ENCODE data around the gene ENGASE.

Gene ENGASE

DNA sequence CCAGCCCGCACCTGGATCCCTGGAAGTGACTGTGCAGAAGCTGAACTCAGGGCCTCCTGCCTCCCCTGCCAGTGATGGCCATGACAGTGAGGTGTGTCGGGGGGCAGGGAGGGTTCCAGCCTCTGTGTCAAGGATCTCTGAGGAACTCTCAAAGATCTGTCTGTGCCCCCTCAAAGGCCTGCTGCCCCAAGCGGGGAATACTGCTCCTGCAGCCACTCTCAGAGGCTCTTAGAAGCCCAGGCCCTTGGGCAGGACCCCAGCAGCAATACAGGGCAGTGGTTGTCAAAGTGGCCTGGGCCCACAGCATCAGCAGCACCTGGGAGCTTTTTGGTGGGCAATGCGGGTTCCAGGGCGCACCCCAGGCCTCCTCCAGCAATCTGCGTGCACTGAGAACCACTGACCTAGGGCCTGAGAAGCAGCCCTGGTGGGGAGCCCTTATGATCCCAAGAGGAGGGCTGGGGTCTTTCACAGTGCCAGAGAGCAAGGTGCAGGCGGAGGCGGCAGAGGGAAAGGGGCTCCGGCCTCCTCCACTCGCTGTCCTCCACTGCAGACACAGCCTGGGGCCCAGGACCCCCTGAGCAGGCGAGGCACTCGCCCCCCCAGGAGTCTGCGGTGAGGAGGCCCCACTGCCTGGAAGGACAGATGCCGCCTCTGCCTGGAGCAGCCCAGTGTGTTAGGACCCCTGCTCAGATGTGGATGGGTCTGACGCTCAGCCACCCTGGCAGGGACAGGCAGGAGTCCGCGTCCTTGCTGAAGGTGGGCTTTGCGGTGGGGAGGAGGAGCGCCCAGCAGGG is 42.1 kb downstream of the ENGASE start:
- no peak for DNase-seq

DNA sequence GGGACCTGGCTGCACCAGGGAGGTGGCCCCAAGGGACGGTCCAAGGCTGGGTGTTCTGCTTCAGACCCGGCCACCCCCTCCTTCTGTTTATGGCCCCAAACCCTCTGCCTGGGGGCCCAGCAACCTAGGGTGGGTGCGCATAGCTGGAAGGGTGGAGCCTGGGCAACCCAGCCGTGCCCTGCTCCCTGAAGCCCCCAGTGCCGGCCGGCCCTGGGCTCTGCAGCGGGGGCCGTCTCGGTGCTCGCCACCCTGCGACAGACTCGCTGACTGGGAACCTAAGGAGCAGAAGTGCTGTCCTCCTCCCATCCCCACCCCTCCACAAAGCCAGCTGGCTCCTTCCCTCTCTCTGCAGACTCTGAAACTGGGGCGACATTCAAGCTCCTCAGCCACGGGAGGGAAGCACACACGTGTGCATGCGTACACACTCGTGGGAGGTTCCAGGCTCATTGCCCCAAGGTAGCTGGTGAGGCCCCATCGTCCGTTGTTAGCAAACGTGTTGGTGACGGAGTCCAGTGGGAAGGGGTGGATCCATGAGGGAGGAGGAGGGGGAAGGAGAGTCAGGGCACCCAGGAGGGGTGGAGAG is 43.4 kb downstream of the ENGASE start:
- DNase-seq, result no peak

DNA sequence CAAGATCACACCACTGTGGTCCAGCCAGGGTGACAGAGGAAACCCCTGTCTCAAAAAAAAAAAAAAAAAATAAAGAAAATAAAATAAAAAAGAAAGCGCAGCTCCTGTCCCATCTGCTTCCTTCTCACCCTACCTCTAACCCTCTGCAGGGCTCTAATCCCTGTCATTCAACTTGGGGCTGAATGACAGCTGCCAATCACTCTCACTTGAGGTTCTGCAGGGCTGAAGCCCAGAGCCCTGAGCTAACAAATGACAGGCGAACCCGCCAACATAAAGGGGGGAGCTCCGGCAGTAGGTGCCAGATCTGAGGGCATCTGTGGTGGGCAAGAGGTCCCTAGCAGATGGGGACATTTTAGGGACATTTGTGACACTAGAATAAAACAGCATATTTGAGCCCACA is 44.3 kb downstream of the ENGASE start:
- no peak for DNase-seq

DNA sequence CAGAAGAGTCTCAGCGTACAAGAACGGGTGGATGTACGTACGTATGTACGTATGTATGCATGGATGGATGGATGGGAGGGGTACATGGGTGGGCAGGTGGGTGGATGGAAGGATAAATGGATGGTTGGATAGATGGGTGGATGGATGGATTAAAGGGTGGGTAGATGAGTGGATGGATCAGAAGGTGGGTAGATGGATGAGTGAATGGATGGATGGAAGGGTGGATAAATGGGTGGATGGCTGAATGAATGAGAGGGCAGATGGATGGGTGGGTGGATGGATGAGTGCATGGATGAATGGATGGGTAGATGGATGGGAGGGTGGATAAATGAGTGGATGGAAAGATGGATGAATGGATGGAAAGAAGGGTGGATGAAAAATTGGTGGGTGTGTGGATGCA is 45.6 kb downstream of the ENGASE start:
- DNase-seq, result no peak

DNA sequence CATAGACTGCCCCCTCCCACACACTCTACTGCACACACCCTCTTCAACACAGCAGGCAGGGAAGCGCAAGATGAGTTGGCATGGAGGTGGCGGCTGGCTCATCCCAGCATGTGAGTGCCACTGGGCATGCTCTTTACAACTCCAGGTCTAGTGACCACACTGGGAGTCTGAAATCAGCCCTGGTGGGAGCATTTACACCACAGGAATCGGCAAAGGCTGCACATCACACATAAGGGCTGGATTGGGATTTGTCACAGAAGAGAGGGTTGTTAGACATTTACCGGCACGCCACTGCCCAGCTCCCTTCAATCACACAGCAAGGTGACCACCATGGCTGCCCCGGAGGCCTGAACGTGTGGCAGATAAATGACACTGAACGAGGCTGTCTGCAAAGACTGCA is 49.4 kb downstream of the ENGASE start:
- DNase-seq, result no peak

DNA sequence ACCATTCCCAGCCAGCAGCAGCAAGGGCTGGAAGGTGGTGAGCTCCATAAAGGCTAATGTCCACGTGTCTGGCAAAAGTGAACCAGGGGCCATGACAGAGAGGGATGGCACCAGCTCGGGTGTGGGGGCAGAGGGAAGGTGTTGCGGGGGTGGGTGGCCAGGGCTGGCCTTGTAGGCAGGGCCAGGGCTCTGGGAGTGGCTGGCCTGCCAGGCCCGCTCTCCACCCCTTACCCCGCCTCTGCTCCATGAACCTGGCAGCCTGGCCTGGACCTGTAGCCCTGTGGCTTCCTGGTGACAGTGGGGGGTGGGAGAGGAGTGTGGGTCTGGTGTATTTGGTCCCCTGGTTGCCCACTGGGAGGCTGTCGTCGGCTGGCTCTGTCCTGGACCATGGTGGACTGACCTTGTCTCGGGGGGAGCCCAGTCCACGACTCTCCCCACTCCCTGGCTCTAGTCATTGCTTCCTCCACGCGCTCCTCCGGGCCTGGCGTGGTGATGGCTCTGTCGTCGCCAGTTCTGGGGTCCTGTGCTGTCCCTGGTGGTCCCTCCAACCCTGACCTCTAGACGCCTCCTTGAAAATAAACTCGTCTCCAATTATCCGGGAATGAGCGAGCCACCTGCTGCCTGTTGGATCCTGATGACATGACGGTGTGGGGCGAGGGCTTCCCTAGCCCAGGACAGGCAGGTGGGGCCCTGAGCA is 50.0 kb downstream of the ENGASE start:
- DNase-seq, result no peak

DNA sequence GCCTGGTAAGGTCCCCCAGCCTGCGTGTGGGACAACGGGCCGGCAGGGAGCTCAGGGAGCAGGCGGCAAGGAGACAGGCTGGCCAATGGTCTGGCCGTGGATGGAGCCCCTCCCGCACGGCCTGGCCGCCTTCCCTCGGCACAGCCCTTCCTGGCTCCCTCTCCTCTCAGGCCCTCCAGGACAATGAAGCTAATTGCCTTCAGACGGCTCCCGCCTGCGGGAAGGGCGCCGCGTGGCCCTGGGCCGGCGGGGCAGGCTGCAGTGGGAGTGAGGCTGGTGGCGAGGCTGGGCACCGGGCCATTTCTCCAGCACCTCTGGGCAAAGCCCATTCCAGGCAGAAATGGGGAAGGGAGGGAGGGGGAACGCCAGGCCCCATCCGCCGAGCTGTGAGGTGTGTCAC is 50.9 kb downstream of the ENGASE start:
- DNase-seq, result no peak

DNA sequence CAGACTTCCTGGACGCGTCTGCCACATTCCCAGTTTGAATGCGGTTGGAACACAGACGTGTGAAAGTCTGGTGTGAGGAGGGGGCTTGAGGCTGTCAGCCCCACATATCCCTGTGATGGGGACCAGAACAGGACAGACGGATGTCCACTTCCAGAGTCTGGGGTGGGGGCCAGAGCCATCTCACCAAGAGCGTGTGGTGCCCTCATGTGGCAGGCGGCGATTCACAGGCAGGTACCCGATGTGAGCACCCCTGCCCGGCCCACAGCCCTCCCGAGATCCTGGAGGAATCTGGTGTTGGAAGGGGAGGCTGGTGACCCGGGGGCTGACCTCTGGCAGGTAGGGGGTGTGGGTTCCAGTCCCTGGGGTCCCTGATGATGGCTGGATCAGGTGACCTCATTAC is 51.5 kb downstream of the ENGASE start:
- DNase-seq, result no peak

DNA sequence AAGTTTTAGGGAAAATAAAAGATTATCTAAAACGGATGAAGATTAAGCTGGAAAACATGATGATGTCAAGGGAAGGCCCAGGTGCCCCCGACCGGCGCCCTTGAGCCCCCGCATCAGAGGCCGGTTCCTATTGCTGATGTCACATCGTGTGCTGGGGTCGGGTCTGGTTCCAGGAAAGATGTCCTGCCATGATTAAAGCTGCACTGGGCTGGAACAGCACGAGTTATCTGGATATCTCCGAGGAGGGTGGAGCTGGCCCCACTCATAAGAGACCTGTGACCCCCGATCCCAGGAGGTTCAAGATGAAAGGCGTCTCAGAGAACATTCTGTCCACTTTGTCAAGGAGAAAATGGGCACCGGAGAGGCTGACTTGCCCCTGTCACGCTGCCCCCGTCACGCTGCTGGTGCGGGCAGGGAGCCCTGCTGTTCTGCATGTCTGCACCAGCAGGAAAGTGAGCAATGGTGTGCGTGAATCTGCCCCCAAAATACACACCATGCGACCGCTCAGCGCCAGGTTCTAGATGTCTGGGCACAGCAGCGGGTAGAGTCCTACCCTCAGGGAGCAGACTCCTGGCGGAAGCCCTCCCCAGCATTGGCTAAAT is 53.0 kb downstream of the ENGASE start:
- DNase-seq, result no peak

DNA sequence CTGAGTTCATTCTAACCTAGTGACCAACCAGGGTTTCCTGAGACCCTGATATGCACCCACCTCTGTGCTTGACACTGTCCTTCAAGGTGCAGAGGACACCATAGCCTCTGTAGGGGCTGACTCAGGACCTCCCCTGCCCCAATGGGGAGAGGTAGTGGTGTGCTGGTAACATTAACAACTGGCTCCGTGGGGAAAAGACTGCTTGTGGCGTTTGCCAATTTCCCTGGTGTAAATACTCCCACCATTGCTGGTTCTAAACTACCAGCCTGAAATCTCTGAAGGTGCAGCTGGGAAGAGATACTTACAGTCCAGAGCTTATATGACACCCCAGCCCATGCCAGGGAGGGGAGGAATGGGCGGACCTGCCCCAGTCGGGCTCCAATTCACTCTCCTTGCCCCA is 54.9 kb downstream of the ENGASE start:
- no peak for DNase-seq

DNA sequence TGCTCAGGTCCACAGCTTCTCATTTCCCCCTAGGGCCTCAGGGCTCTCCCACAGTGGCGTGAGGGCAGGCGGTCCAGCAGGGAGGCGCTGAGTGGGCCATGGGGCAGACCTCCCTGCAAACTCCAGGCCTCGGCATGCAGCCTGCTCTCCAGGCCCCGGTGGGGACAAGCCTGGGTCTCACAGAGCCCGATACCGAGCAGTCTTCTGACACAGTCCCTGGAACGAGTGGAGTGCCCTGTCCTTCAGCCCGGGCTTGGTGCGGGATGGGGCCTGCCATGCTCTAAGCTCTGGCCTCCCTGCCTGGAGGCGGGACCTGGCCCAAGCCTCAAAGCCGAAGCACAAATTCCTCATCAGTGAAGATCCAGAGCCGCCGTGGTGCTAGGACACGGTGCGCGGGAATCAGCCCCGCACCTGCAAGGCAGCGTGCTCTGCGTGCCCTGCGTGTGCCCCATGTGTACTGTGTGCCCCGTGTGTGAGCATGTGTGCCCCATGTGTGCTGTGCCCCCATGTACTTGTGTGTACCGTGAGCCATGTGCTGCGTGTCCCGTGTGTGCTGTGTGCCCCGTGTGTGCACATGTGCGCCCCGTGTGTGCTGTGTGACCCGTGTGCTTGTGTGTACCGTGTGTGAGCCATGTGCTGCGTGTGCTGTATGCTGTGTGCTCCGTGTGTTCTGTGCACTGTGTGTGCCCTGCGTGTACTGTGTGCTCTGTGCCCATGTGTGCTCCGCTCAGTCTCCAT is 56.1 kb downstream of the ENGASE start:
- no peak for DNase-seq

DNA sequence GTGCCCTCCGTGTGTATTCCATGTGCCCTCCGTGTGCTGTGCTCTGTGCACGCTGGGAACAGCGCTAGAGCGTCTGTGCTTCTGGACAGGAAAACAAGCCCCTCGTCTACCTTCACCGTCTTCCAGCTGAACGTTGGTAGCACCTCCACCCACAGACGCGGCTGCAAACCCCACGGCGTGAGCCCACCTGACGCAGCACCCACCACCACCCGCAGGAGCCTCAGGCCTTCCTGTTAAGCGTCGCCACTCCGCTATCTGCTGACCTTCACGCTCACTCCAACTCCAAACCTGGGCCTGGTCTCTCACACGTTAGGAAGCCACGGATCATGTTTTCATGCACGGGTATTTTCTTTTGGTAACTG is 56.6 kb downstream of the ENGASE start:
- DNase-seq, result no peak

DNA sequence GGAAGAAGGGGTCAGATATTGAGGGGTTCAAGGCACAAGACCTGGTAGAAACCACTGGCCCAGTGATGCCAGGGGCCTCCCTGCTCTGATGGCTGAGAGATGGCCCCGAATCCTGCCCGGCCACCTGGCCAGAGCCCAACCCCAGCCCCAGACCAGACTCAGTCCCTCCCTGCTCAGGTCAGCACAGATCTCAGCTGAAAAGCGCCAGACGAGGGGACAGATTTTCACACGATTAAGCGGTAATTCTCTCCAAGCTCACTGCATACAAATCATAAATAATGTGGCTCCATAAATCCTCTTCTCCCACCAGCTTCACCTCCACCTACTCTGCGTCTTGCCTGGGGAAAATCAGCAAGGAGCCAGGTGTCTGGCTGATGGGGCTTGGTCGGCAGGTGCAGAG is 57.1 kb downstream of the ENGASE start:
- DNase-seq, result no peak

DNA sequence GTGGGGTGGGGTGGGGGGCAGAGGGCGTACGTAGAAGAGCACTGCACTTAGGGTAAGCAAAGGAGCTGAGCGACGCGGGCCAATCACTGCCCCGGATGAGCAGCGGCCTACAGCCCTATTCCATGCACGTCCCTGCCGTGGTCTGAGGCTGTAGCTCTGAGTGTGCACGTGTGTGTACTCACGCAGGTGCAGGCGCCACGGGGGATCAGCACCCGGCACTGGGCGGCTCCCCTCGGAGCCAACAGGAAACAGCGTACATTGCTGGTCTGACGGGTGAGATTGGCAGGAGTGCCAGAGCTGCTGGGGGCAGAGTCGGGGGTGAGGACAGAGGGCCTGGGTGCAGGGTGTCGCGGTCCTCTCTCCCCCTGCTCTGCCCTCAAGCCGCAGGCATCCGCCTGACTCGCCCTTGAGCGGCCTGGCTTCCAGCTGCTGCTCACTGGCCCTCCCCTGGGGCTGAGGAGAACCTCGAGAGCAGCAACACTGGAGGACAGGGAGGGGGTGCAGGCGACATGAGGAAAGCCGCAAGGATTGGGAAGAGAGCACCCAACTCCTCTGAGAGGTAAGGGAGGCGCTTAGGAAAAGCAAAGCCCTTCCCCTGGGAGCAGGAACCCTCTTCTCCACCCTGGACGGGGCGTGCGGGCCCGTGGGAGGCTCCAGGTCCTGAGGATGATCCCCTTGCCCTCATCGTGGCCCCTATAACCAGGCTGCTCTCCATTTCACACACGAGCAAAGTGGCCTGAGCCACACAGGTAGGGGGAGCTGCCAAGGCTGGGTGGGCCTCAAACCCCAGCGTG is 57.8 kb downstream of the ENGASE start:
- no peak for DNase-seq

DNA sequence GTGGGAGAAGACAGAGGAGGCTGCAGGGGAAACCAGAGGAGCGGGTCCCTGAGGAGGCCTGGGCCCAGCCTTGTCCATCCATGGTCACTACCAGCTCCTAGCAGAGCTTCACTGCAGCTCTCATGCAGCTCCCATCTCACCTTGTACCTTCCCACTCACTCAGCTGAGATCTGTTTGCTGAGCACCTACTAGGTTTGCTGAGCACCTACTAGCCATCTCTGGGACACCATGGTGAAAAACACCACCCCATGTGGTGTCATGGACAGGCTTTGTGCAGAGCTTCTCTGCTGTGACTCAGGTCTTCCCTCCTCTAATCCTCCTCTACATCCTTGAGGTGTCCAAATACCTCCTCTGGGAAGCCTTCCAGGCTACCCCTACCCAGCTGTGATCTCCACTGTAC is 58.6 kb downstream of the ENGASE start:
- no peak for DNase-seq

DNA sequence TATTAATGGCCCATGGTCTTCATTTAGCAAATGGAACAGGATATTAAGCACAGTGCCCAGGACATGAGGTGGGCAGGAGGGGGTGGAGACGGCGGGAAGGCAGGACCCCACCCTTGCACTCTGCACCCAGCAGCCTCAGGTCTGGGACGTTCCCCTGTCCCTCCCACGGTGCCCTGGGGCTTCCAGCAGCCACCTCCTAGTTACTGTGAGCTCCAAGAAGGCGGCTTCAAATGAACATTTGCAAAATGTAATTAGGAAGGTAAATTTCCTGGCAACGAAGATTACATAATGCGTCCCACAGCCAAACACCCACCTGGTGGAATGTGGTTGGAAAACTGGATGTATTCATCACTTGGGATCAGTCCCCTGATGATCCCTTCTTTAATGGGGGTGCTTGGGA is 59.4 kb downstream of the ENGASE start:
- DNase-seq, result no peak

DNA sequence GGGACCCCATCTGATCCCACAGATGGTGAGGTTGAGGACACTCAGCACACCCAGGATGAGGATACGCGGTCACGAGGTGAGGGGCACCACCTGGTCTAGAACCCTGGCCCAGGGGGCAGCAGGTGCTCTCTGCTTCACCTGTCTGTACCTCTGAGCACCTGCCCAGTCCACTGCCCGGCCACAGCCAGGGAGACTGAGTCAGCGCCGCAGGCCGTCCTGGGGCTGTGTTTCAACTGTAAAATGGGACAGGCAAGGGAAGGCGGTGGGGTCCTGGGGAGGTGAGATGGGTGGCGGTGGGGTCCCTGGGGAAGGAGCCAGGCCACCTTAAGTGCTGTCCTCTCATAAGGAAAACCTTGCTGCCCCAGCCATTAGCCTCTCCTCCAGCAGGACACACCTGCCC is 60.4 kb downstream of the ENGASE start:
- no peak for DNase-seq

DNA sequence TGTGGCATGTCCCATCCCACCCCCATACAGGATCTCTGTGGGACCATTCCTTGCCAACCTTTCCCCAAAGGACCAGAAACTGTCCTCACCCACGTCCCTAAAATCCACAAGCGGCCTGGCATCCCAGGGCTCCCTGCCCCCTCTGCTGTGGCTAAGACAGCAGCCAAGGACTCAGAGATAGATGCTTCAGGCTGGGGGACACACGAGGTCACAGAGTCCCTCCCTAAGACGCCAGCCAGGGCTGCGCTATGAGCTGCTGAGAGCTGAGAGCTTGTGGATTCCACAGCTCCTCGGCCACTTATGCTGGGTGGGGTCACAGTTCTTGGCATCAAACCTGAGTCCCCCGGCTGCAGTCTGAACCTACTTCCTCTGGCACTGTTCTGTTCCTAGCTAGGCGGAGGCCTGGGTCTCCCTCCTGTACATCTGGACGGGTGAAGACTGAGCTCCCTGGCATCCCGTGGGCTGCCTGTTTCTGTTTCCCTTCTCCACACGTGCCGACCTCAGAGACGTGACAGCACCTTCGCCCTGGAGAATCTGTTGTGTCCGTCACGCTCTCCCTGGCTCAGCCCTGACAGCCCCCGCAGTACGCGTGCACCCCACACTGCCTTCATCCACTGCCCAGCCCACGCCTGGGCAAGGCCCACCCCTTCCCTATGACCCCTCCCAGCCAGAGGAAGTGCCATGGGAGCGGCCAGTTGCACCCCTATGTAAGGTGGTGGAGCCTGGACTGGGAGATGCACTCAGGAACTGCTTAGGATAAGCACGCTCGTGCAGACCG is 61.2 kb downstream of the ENGASE start:
- no peak for DNase-seq

Measured in inflammatory macrophage treated with lipopolysaccharide for 1 hour (primary cell).